Measurements from ENCODE around the gene DGKB.

DGKB gene

DNA sequence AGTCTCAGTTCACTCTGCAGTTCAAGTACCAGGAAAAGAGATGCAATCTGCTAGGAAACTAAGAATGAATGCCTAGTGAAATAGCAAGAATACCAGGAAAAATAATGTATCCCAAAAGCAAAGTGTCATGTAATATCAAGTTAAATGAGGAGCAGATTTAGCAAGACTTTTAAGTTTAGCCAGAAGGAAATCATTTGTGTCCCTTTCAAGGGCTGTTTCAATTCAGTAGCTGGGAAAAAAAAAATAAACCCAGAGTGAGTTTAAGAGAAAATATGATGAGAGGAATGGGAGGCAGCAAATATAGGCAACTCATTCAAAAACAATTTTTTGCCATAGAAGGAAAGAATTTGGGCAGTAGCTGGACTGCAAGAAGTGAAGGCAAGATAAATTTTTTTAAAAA is 135.8 kb downstream of the DGKB start:
- no peaks in the 10 kb centered on the region for H3K79me1 ChIP-seq (replicated peaks; ENCODE audit: low read length, poor library complexity, severe bottlenecking)
- H3K9me3 ChIP-seq (ENCODE audit: control insufficient read depth, low read length) = no peaks in the 10 kb centered on the region
- H3K36me3 ChIP-seq (ENCODE audit: control insufficient read depth in 1 of 2, insufficient read depth in 2 of 2, low read depth in 1 of 2, low read length in 2 of 2) = no peaks in the 10 kb centered on the region
- no peak overlapping the region for H3K4me2 ChIP-seq (ENCODE audit: low read length, poor library complexity, severe bottlenecking)
- H2BK5ac ChIP-seq (ENCODE audit: low read depth, low read length, poor library complexity, severe bottlenecking) = no peak overlapping the region
- DNase-seq = no peak
- no peaks in the 10 kb centered on the region for H3K27me3 ChIP-seq (ENCODE audit: control insufficient read depth in 1 of 2, insufficient read depth in 1 of 2, low read length in 2 of 2)
- H2BK120ac ChIP-seq (ENCODE audit: low read depth, low read length) = no peak overlapping the region
- no peak overlapping the region for H3K4me3 ChIP-seq (ENCODE audit: insufficient read depth in 1 of 2, low read depth in 1 of 2, low read length in 2 of 2)
- H3K23ac ChIP-seq (ENCODE audit: low read length in 2 of 2) = no peak overlapping the region
- H2BK15ac ChIP-seq (ENCODE audit: low read depth, poor library complexity, severe bottlenecking) = no peak overlapping the region
- H4K91ac ChIP-seq (ENCODE audit: low read length) = no peak overlapping the region
- H3K18ac ChIP-seq (ENCODE audit: low read depth in 1 of 2, low read length in 2 of 2) = no peak overlapping the region
- H3K9ac ChIP-seq (ENCODE audit: low read length) = no peak overlapping the region
- H3K4me1 ChIP-seq (ENCODE audit: control insufficient read depth, insufficient read depth, low read depth, low read length) = no peaks in the 10 kb centered on the region
- no peak overlapping the region for H4K8ac ChIP-seq (ENCODE audit: low read length)
- H3K27ac ChIP-seq (ENCODE audit: low read length, poor library complexity, severe bottlenecking) = no peak overlapping the region
- no peak overlapping the region for H3K14ac ChIP-seq (ENCODE audit: low read length in 2 of 2)
- no peak overlapping the region for H2BK12ac ChIP-seq (ENCODE audit: low read length in 2 of 2)
- no peak overlapping the region for H3K4ac ChIP-seq (ENCODE audit: low read depth in 1 of 2, low read length in 2 of 2)
- no peak overlapping the region for H2AFZ ChIP-seq (ENCODE audit: low read depth, low read length)
- no peak overlapping the region for H2AK5ac ChIP-seq (ENCODE audit: low read length, severe bottlenecking)

DNA sequence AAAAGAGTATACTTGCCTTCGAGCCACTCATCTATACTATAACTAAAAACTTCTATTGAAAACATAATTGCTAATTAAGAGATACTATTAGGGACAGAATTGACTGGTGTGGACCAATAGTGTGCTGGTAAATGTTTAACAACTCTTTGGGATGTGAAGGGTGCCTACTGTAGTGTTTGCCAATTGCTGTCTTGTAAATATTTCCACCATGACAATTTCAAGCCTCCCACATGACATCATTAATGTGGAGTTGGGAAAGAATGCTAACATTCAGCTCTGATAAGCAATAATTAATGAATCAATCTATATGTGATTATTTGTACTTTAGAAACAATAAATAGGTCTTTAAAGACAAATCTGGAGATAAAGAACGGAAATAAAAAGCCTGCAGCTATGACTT is 136.8 kb downstream of the DGKB start:
- no peak overlapping the region for H2BK12ac ChIP-seq (ENCODE audit: low read length in 2 of 2)
- H2AK5ac ChIP-seq (ENCODE audit: low read length, severe bottlenecking) = no peak overlapping the region
- no peak overlapping the region for H3K4me3 ChIP-seq (ENCODE audit: insufficient read depth in 1 of 2, low read depth in 1 of 2, low read length in 2 of 2)
- no peak overlapping the region for H3K18ac ChIP-seq (ENCODE audit: low read depth in 1 of 2, low read length in 2 of 2)
- H2BK5ac ChIP-seq (ENCODE audit: low read depth, low read length, poor library complexity, severe bottlenecking) = no peak overlapping the region
- H4K8ac ChIP-seq (ENCODE audit: low read length) = no peak overlapping the region
- no peak overlapping the region for H2AFZ ChIP-seq (ENCODE audit: low read depth, low read length)
- no peaks in the 10 kb centered on the region for H3K36me3 ChIP-seq (ENCODE audit: control insufficient read depth in 1 of 2, insufficient read depth in 2 of 2, low read depth in 1 of 2, low read length in 2 of 2)
- H3K14ac ChIP-seq (ENCODE audit: low read length in 2 of 2) = no peak overlapping the region
- H2BK120ac ChIP-seq (ENCODE audit: low read depth, low read length) = no peak overlapping the region
- no peak overlapping the region for H3K23ac ChIP-seq (ENCODE audit: low read length in 2 of 2)
- H3K9ac ChIP-seq (ENCODE audit: low read length) = no peak overlapping the region
- no peaks in the 10 kb centered on the region for H3K27me3 ChIP-seq (ENCODE audit: control insufficient read depth in 1 of 2, insufficient read depth in 1 of 2, low read length in 2 of 2)
- no CpG with 5 or more reads among the region's 2 CpGs for WGBS
- DNase-seq = no peak
- no peak overlapping the region for H3K4me2 ChIP-seq (ENCODE audit: low read length, poor library complexity, severe bottlenecking)
- H3K27ac ChIP-seq (ENCODE audit: low read length, poor library complexity, severe bottlenecking) = no peak overlapping the region
- no peak overlapping the region for H4K91ac ChIP-seq (ENCODE audit: low read length)
- no peak overlapping the region for H3K4ac ChIP-seq (ENCODE audit: low read depth in 1 of 2, low read length in 2 of 2)
- H3K9me3 ChIP-seq (ENCODE audit: control insufficient read depth, low read length) = no peaks in the 10 kb centered on the region
- no peaks in the 10 kb centered on the region for H3K4me1 ChIP-seq (ENCODE audit: control insufficient read depth, insufficient read depth, low read depth, low read length)
- no peaks in the 10 kb centered on the region for H3K79me1 ChIP-seq (replicated peaks; ENCODE audit: low read length, poor library complexity, severe bottlenecking)
- no peak overlapping the region for H2BK15ac ChIP-seq (ENCODE audit: low read depth, poor library complexity, severe bottlenecking)

DNA sequence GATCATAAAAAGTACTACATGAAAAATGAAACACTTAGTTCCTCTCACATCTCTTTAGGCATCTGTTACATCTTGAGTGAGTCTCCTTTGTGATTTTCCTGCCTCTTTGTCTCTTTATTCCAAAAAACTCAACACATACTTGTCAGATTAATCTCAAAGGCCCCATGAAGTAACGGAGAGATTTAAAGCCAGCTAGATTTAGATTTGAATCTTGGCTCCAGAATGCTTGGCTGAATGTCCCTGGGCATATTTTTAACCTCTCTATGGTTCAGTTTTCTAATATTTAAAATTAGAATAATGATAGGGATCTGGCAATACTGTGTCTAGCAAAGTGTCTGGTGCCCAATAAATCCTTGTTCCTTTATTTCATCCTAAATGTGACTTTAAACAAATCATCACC is 140.0 kb downstream of the DGKB start:
- no peak overlapping the region for H2BK12ac ChIP-seq (ENCODE audit: low read length in 2 of 2)
- H3K4me3 ChIP-seq (ENCODE audit: insufficient read depth in 1 of 2, low read depth in 1 of 2, low read length in 2 of 2) = no peak overlapping the region
- H2AK5ac ChIP-seq (ENCODE audit: low read length, severe bottlenecking) = no peak overlapping the region
- H2AFZ ChIP-seq (ENCODE audit: low read depth, low read length) = no peak overlapping the region
- H3K23ac ChIP-seq (ENCODE audit: low read length in 2 of 2) = no peak overlapping the region
- H3K18ac ChIP-seq (ENCODE audit: low read depth in 1 of 2, low read length in 2 of 2) = no peak overlapping the region
- no peaks in the 10 kb centered on the region for H3K27me3 ChIP-seq (ENCODE audit: control insufficient read depth in 1 of 2, insufficient read depth in 1 of 2, low read length in 2 of 2)
- H2BK15ac ChIP-seq (ENCODE audit: low read depth, poor library complexity, severe bottlenecking) = no peak overlapping the region
- H4K8ac ChIP-seq (ENCODE audit: low read length) = no peak overlapping the region
- no peaks in the 10 kb centered on the region for H3K36me3 ChIP-seq (ENCODE audit: control insufficient read depth in 1 of 2, insufficient read depth in 2 of 2, low read depth in 1 of 2, low read length in 2 of 2)
- H3K4ac ChIP-seq (ENCODE audit: low read depth in 1 of 2, low read length in 2 of 2) = no peak overlapping the region
- no peak overlapping the region for H4K91ac ChIP-seq (ENCODE audit: low read length)
- no peak overlapping the region for H3K14ac ChIP-seq (ENCODE audit: low read length in 2 of 2)
- no peak for DNase-seq
- no peak overlapping the region for H2BK5ac ChIP-seq (ENCODE audit: low read depth, low read length, poor library complexity, severe bottlenecking)
- WGBS = 100% methylated on average over 1 of the region's 1 CpG
- H3K9ac ChIP-seq (ENCODE audit: low read length) = no peak overlapping the region
- H3K4me2 ChIP-seq (ENCODE audit: low read length, poor library complexity, severe bottlenecking) = no peak overlapping the region
- H3K79me1 ChIP-seq (replicated peaks; ENCODE audit: low read length, poor library complexity, severe bottlenecking) = no peaks in the 10 kb centered on the region
- H3K9me3 ChIP-seq (ENCODE audit: control insufficient read depth, low read length) = peaks cover 4% of the 10 kb centered on the region
- H2BK120ac ChIP-seq (ENCODE audit: low read depth, low read length) = no peak overlapping the region
- H3K4me1 ChIP-seq (ENCODE audit: control insufficient read depth, insufficient read depth, low read depth, low read length) = no peaks in the 10 kb centered on the region
- no peak overlapping the region for H3K27ac ChIP-seq (ENCODE audit: low read length, poor library complexity, severe bottlenecking)

DNA sequence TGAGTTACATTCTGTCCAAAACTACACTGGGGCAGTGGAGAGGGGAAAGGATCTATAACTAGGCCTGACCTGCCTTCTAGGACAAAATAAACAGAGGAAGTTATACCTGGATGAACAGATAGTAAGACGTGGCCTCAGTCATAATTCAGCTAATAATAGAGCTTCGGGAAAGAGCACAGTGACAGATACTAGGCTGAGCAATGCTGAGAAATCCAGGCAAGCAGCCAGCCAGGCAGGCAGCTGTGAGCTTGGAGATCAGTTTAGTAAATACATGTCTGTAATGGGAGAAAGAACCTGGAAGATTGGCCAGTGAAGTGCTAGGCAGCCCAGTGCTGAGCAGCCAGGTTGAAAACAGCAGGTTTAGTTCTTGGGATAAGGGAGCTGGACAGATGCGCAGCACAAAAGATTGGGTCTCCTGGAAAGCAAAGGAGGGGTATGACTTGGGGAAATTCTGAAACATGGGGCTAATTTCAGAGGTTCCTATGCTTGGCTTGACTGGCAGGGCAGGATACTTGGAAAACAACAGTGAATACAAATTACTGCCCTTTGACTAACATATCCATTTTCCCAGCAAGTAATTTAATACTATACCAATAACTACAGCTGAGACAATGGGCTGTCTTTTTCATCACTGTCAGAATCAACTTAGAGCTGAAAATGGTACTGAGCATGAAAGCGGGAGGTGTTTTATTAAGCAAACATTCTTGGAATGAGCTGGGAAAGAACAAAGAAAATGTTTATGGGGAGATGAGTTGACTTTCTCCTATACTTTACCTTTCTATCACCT is 140.8 kb downstream of the DGKB start:
- Histone ChIP-seq H4K91ac (ENCODE audit: low read length) (no peak overlapping the region), H3K79me1 (replicated peaks; ENCODE audit: low read length, poor library complexity, severe bottlenecking) (no peaks in the 10 kb centered on the region), H2AFZ (ENCODE audit: low read depth, low read length) (no peak overlapping the region), H2BK5ac (ENCODE audit: low read depth, low read length, poor library complexity, severe bottlenecking) (no peak overlapping the region), H2AK5ac (ENCODE audit: low read length, severe bottlenecking) (no peak overlapping the region), H3K4me1 (ENCODE audit: control insufficient read depth, insufficient read depth, low read depth, low read length) (no peaks in the 10 kb centered on the region), H3K27me3 (ENCODE audit: control insufficient read depth in 1 of 2, insufficient read depth in 1 of 2, low read length in 2 of 2) (no peaks in the 10 kb centered on the region), H2BK12ac (ENCODE audit: low read length in 2 of 2) (no peak overlapping the region), H3K4me3 (ENCODE audit: insufficient read depth in 1 of 2, low read depth in 1 of 2, low read length in 2 of 2) (no peak overlapping the region), H3K9me3 (ENCODE audit: control insufficient read depth, low read length) (peaks cover 4% of the 10 kb centered on the region), H3K4me2 (ENCODE audit: low read length, poor library complexity, severe bottlenecking) (no peak overlapping the region), H3K36me3 (ENCODE audit: control insufficient read depth in 1 of 2, insufficient read depth in 2 of 2, low read depth in 1 of 2, low read length in 2 of 2) (no peaks in the 10 kb centered on the region), H2BK120ac (ENCODE audit: low read depth, low read length) (no peak overlapping the region), H3K4ac (ENCODE audit: low read depth in 1 of 2, low read length in 2 of 2) (no peak overlapping the region), H3K23ac (ENCODE audit: low read length in 2 of 2) (no peak overlapping the region), H3K18ac (ENCODE audit: low read depth in 1 of 2, low read length in 2 of 2) (no peak overlapping the region), H2BK15ac (ENCODE audit: low read depth, poor library complexity, severe bottlenecking) (no peak overlapping the region), H3K14ac (ENCODE audit: low read length in 2 of 2) (no peak overlapping the region), H4K8ac (ENCODE audit: low read length) (no peak overlapping the region), H3K9ac (ENCODE audit: low read length) (peak overlapping the region; percentile 56), H3K27ac (ENCODE audit: low read length, poor library complexity, severe bottlenecking) (no peak overlapping the region)
- 47% methylated on average over 3 of the region's 4 CpGs for WGBS
- peak; percentile 50 for DNase-seq
